GM12892 (cell line): Measurements from ENCODE around the gene NEU3.

ENCODE experiments used
- POLR2A ChIP-seq: IDR thresholded peaks from 2 replicates; pipeline ENCODE4 v1.6.1; 2011; ENCODE audit warnings: low read depth, low read length, control low read depth
- POLR2AphosphoS5 ChIP-seq: IDR thresholded peaks from 2 replicates; pipeline ENCODE4 v1.6.1; 2011; ENCODE audit warnings: low read depth, low read length, control low read depth
- TAF1 ChIP-seq: IDR thresholded peaks from 2 replicates; pipeline ENCODE4 v1.6.1; 2011; ENCODE audit warnings: low read depth, mild to moderate bottlenecking, control low read depth, low read length, borderline replicate concordance

GRCh38 chr11:75040167-75040770 is 51.5 kb downstream of the NEU3 start:
- TF ChIP-seq POLR2A (no peak), POLR2AphosphoS5 (no peak), TAF1 (no peak)
